GM12892 (cell line): ENCODE results near the gene MRPL24.

Experiments used
- POLR2A ChIP-seq: IDR thresholded peaks from 2 replicates; pipeline ENCODE4 v1.6.1; 2011; ENCODE audit warnings: low read depth, low read length, control low read depth
- TAF1 ChIP-seq: IDR thresholded peaks from 2 replicates; pipeline ENCODE4 v1.6.1; 2011; ENCODE audit warnings: low read depth, mild to moderate bottlenecking, control low read depth, low read length, borderline replicate concordance

DNA sequence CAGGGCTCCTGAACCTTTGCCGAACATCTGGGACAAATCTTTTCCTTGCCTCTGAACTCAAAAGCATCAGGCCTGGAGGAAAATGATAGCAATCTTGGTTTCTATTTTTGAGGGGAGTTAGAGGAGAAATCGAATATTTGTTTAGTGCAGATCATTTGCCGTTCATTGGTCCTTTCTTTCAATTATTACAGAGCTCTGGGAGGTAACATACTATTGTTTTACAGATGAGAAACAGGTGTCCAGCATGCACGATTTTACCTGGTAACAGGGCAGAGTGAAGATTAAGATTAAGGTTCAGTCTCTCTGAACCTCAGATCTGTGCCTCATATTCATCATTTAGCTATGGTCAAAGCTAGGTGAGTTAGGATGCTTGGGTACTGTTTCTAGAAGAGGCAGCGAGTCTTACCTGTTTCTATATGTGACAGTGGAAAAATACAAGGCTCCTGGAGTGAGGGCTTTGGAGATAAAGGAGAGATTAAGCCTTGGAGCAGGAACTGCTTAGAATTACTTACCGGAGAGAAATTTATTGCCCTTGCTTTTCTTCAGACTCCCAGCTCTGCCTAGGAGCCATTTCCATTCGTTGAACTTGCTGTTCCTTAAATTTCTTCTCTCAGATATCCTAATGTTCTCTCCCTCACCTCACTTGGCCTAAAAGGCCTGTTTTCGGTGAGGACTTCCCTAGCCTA is 27.9 kb upstream of the MRPL24 start:
- TF ChIP-seq TAF1 (no peak), POLR2A (no peak)
